ENCODE results near the gene SLC8A3.

DNA sequence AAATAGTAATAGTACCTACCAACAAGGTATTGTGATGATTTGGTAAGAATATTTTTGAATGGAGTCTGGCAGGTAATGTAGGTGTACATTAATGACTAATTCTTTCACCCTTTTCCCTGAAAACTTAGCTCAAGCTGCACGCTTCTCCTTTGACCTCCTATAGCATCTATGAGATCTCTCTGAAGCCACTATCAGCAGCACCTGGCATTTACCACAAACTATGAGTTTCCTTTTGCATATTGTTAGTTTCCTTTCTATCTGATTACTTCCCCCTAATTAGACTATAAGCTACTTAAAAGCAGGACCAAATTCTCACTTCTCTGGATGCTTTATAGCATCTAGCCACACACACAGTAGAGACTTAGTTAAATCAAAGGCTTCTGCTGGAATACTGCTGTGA is 48.1 kb downstream of the SLC8A3 start:
- TF ChIP-seq POLR2A (IDR thresholded peaks at IDR 0.05) (no peak), CTCF (IDR thresholded peaks at IDR 0.05) (no peak)
